GM19455 (cell line): ENCODE measurements around the gene FRMD5.

Experiments used
- ATAC-seq: cut with Tn5 transposase; IDR thresholded peaks from one replicate; pipeline ENCODE4 v1.9.1; 2021; ENCODE audit not compliant: unreplicated experiment

FRMD5 gene

DNA sequence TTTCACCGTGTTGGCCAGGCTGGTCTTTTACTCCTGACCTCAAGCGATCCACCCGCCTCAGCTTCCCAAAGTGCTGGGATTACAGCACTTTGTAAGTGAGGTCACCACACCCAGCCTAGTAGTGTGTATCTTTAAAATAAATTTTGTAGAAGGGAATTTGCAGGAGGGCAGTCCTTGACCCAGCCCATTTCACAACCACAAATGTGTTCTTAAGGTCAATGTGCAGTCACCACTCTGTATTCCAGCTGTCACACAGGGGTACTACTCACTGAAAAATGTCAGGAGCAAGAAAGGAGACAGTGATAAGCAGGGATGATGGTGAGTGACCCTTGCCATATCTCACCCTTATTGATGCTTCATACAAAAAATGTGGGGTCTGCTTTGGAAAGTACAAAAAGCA is 98.5 kb downstream of the FRMD5 start:
- no peak for ATAC-seq

DNA sequence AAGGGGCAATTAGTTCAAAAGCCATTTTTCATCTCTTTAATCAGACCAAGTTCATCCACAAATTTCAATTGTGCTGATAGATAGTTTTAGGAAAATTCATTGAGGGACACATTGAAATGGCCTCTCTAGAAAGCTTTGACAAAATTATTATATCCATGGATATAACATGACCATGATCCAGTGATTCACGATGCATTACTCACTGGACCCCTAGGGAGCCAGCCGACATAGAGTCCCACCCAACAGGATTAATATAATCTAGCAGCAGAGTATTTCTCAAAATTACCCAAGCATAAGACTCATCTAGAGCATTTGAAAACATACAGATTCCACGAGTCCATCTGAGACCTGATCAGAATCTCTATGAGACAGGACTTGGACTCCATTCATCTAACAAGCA is 100.3 kb downstream of the FRMD5 start:
- no peak for ATAC-seq

DNA sequence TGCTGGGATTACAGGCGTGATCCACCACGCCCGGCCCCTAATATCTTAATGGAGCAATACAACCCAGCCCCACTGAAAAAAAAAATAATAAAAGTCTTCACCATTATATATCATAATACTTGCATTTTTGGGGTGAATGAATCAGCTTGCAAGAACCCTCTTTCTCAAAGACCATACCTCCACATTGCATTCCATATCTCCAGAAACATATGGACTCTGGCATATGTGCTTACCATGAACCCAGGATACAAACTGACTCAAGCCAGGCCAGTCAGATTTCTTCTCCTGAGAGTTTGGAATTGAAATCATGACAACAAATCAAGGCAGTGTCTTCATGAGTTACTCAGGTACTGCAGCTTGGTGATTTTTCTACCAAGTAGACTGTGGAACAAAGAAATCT is 101.2 kb downstream of the FRMD5 start:
- ATAC-seq: no peak

DNA sequence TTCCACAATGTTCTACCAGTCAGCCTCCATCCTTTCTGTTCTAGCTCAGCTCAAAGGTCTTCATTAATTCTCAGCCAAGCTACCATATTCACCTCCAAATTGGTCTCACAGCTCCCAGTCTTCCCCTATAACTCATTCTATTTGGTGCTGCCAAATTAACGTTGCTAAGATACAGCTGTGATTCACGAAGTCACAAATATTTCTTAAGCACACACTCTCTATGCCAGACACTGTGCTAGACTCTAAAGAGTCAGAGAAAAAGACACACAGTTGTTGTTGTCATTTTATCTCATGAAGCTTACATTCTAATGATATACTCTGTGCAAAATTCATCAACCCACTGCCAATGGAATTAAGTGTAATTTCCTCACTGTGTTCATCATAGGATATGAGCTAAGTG is 102.8 kb downstream of the FRMD5 start:
- ATAC-seq: no peak

DNA sequence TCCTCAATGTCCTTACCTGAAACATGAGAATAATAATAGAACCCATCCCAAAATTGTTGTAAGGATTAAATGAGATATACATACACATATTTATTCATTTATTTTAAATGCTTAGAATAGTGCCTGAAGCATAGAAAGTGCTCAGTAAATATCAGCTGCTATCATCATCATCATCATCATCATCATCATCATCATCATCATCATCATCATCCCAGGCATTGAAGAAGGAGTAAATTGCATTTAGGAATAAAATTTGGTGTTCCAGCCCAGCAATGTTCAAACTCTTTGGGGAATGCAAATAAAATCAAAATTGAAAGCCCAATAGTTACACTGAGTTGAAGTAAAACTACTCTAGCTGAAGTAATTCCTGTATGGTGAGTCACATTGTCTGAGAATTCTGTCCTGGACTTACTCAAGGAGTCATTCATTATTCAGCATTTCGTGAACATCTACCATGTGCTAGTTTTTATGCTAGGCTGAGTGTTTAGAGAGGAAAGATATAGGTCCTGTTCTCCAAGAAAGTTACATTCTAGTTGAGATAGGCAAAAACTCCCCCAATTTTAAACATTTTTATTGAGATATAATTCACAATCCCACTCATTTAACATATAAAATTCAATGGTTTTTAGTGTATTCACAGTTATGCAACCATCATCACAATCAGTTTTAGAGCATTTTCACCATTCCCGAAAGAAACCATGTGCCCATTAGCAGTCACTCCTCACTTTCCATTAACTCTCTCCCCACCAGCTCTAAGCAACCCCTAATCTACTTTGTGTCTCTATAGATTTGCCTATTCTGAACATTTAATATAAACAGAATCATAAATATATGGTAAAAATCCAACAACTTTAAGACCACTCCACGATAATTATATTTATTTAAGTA is 107.2 kb downstream of the FRMD5 start:
- no peak for ATAC-seq

DNA sequence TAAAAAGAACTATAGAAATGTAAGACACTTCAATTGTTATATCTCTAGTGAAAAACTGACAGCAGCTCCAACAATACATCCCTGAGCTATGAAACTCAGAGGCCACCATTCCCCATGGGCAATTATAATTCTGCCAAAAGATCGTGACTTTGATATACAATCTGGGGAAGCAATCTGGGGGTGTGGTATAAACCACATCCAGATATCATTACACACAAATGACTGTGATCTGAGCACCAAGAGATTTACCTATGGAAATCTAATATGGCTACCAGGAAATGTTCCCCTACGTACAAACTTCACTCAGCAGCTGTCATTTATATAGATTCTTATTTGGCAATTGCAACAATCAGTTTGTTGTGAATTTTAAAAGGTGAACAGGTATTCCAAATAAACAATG is 110.3 kb downstream of the FRMD5 start:
- ATAC-seq: no peak

DNA sequence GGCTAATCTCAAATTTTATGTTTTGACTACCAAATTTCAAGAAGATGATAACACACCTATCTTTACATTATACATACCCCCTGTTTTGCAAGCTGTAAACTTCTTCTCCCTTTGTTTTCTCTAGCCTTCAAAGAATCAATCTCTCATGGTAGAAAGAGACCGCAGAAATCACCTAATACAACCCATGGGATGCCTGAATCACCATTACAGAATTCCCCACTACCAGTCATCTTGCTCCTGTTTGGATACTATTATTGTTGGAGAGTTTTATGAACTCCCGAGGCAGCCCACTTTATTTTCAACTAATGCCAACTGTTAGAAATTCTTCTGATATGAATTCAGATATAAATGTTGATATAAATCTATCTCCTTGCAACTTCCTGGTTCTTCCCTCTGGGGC is 110.9 kb downstream of the FRMD5 start:
- no peak for ATAC-seq

DNA sequence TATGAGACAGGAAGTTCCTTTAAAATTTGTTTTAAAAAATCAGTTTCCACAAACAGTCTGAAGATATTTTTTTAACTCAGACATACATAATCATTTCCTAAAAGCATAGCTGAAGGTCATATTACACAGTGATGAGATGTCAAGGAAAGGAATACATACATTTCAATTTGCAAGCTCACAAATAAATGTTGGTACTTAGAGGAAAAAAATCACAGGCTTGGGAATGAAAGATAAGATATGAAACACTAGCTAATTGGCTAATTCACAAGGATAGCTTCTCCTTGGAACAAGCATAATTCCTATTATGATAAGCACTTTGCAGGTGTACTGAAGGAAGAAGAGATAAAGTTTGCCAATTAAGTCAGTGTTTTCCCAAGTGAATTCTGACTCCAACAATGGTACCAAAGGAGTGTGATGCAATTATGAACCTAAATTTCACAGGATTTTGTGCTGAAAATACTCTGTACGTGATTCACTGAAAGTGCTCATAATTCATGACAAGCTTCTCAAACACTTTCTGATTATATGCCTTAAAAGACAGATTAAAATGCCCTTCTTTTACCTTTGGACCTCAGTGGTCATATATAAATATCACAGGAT is 112.4 kb downstream of the FRMD5 start:
- ATAC-seq: no peak

DNA sequence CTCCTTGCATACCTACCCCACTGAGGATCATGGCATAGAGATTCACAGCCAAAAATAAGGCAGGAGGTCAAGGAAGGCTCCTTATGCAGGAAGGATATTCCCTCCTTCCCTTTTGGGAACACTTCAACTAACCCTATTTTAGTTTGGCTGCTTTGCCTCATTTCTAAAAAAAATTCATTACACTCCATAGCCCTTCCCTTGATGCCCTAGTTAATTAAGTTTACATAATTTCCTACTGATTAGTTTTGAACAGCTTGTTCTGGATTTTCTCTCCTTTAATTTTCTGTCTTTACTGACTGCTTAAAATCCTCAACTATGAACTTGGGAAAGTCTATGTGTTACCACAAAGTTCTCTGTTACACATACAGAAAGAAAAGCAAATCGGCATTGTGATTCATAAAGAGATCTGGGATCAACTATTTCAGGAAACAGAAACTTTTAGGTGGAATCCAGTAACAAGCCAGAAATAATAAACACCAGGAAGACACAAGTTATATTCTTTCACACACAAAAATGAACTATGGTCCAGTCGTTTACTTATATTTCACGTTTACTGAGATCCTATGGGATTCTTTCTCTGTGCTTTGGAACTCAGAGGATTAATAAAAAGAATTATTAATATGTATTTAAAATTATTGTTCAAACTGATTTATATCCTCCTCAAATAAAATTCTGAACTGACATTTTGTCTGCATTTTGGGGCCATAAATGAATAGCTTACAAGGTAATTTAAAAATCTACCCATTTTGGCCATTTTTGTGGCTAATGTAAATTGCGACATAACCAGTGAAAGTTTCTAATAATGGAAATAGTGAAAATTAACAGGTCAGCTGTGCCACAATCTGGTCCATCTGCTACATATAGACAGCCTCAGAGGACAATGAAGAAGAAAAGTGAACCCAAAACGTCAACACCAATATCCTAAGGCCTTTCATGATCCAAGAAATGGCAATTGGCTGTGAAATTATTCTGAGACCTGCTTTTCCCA is 113.8 kb downstream of the FRMD5 start:
- ATAC-seq: no peak

DNA sequence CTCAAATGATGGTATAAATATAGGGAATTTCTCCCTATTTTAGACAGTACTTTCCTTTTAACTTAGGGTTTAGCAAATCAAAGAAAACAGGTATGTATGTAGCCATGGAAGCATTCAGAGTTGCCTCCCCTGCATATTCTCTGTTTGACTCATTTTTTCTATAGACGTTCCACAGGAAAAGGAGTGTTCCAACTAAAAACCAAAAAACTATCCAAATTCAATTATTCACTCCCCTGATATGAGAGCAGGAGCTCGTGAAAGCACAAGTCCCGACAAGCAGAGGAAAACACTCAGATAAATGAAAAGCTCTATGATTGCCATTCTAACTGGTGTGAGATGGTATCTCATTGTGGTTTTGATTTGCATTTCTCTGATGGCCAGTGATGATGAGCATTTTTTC is 119.5 kb downstream of the FRMD5 start:
- no peak for ATAC-seq

DNA sequence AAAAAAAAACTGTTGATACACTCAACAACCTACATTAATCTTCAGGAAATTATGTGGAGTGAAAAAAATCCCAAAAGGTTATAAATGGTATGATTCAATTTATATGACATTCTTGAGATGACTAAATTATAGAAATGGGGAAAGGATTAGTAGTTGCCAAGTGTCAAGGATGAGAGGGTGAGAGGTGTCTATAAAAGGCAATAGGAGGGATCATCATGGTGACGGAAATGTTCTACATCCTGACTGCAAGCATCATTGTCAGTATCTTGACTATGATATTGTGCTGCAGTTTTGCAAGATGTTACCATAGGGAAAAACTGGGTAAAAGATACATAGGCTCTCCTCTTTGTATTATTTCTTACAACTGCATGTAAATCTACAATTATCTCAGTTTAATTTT is 125.6 kb downstream of the FRMD5 start:
- ATAC-seq: no peak

DNA sequence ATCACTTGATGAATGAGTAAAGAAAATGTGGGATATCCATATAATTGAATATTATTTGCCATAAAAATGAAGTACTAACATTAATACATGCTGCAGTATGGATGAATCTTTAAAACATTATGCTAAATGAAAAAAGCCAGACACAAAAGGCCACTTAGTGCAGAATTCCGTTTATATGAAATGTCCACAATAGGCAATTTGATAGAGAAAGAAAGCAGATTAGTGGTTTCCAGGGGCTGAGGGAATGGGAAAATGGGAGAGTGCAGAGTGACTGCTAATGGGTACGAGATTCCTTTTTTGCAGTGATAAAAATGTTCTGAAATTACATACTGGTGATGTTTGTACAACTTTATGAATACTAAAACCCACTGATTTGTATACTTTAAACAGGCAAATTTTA is 126.7 kb downstream of the FRMD5 start:
- ATAC-seq: no peak

DNA sequence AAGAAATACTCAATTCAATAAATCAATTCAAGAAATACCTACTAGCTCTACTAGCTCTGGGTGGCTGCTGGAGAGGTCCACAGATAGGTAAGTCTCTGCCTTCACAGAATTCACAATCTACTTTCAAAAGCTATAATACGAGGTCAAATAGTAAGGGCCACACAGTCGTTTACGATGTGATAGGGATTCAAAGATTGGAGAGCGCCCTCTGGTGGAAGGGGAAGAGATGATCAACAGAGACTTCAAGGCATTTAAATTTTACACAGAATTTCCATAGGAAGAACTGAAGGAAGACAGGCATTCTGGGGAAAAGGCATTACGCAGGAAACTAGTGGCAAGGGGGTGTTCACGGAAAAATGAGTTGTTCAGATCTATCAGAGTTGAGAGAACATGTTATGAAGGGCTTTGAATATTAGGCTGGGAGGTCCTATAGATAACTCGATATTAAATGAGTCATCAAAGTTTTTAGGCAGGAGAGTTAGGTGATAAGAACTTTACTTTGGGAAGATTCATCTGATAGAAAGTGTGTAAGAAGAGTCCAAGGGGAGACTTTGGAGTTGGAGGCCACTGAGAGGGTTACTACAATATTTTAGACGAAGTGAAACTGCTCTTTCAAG is 128.8 kb downstream of the FRMD5 start:
- no peak for ATAC-seq

DNA sequence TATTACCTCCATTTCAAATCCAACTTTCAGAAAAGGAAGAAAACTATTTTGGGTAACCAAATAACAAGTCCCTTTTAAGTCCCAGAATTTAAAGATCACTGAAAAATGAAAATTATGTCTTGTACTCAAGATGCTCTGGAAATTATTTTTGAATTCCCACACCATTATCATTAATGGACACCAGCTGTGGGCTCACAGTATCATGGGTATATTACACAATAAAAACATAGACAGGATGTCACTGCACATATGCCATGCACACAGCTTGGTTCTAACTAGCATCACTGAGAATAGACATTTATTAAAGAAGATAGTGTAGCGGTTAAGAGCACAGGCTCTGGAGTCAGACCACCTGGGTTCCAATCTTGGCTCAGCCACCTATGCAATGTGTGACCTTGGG is 130.4 kb downstream of the FRMD5 start:
- no peak for ATAC-seq

DNA sequence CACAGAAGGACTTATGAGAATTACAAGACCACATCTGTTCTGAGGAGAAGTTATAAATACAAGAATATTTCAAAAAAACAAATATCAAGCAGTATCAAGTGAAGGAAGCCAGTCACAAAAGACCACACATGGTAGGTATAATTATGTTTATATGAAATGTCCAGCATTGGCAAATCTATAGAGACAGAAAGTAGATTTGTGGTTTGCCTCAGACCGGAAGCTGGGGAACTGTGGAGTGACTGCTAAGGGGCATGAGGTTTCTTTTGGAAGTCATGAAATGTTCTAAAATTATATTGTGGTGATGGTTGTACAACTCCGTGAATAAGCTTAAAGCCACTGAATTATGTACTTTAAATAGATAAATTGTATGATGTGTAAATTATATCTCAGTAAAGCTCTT is 136.9 kb downstream of the FRMD5 start:
- no peak for ATAC-seq

DNA sequence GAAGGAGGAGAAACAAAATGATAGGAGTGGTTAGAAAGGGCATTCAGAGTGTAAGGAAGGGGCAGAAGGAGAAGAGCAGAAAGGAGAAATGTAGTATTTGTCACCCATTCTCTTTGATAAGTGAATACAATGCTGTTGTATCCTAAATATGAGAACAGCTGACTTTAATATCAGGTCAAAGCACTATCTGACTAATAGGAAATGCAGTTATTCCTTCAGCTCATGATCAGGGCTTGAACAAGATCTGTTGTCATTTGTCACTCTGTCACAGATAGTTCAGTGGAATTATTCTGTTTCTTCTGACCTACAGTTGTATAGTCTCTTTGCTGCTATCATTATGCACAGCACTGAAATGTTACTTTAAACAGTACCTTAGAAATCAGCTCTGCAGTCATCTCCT is 149.4 kb downstream of the FRMD5 start:
- no peak for ATAC-seq

DNA sequence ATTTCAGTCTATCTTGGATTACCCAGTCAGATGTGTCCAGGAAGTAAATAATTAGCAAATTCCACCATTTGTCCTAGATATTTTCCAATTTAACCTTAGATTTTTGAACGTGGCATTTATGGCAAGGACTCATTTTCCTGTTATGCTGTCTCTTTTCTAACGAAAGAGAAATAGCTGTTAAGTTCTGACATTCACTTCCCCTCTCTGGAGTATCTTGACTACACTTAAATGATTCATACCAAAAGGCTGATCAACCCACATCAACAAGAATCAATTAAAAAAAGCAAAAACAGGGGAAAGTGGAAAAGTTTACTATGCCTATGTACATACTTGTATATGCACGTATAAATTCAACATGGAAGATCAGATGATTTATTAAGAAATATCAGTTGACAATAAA is 149.9 kb downstream of the FRMD5 start:
- ATAC-seq: no peak

DNA sequence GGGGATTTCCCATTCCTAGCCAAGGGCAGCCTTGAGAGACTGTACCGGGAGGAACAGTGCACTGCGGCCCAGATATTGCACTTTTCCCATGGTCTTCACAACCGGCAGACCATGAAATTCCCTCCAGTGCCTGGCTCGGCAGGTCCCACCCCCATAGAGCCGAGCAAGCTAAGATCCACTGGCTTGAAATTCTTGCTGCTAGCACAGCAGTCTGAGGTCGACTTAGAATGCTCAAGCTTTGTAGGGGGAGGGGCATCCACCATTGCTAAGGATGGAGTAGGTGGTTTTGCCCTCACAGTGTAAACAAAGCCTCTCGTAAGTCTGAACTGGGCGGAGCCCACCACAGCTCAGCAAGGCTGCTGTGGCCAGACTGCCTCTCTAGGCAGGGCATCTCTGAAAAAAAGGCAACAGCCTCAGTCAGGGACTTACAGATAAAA is 156.3 kb downstream of the FRMD5 start:
- ATAC-seq: no peak

DNA sequence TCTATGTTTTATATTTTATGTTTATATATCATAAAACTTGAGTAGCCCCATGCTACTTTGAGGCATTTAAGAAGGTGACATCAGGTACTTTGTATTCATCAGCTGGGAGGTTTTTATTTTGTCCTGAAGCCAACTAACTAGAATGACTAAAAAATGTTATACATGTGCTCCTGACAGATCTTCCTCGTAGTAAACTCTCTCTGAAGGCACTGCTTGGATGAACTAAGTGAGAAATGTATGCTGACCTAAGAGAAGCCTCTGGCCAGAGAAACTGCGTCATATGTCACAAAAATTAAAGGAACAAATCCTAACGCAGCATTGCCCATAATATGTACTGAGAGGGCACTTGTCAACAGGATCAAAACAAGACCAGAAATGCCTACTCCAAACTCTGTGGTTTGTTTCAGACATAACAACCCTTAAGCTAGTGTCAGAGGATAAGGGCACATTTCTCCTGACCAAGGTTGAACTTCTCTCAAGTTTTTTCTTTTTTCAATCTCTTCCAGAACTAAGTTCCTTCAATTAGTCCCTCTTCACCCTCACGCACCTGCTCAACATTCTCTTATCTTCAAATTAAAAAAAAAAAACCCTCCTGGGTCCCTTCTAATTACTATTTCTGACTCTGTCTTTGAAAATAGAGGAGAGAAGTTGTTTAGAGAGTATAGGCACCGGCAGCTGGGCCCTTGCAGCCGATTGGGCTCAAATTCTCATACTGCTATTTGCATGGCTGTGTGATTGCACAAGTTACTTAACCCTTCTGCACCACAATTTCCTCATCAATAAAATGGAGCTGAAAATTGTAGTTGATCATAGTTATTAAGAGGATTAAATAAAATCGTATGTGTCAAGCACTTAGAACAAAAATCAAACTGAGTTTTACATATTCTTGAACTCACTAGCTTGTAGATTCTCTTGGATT is 159.0 kb downstream of the FRMD5 start:
- no peak for ATAC-seq
